GM23338 (cell line): ENCODE measurements around the gene KLHL5. TPM values are rescaled to one million over a fixed set of nuclear protein-coding genes. Genes with fewer than 3 reads are reported as not detected.

Experiments
- ATAC-seq: fragments of 200-7000 bp; cut with Tn5 transposase; 3 replicates; pipeline ENCODE4 v1.9.1; 2020
- DNase-seq: peaks from one replicate; pipeline ENCODE4 v3.0.0-alpha.2; 2015; ENCODE audit warnings: low spot score
- H2AFZ ChIP-seq: fragments of 200-600 bp; sonication (generic); 2 replicates; pipeline ENCODE4 v1.8.0; 2016; ENCODE audit warnings: antibody characterized with exemption, mild to moderate bottlenecking, moderate library complexity
- H3F3A ChIP-seq: fragments of 200-600 bp; sonication (generic); replicated peaks from 2 replicates; pipeline ENCODE4 v1.8.0; 2017; ENCODE audit warnings: antibody characterized with exemption, mixed run types, low read depth
- H3K27ac ChIP-seq: fragments of 200-600 bp; sonication (generic); 2 replicates; pipeline ENCODE4 v1.6.1; 2016; ENCODE audit warnings: low read depth
- H3K27me3 ChIP-seq: fragments of 200-600 bp; sonication (generic); 2 replicates; pipeline ENCODE4 v1.8.0; 2016; ENCODE audit warnings: mild to moderate bottlenecking, mixed run types, moderate library complexity; ENCODE audit not compliant: insufficient read depth
- H3K36me3 ChIP-seq: fragments of 200-600 bp; sonication (generic); 2 replicates; pipeline ENCODE4 v1.8.0; 2016; ENCODE audit warnings: mild to moderate bottlenecking; ENCODE audit not compliant: insufficient read depth
- H3K4me1 ChIP-seq: fragments of 200-600 bp; sonication (generic); 2 replicates; pipeline ENCODE4 v1.8.0; 2016; ENCODE audit warnings: mild to moderate bottlenecking, moderate library complexity; ENCODE audit not compliant: insufficient read depth
- H3K4me2 ChIP-seq: fragments of 200-600 bp; sonication (generic); 2 replicates; pipeline ENCODE4 v1.7.1; 2017; ENCODE audit warnings: mixed run types
- H3K4me3 ChIP-seq: fragments of 200-600 bp; sonication (generic); 2 replicates; pipeline ENCODE4 v1.6.1; 2016; ENCODE audit warnings: mixed run types
- H3K79me2 ChIP-seq: fragments of 200-600 bp; sonication (generic); replicated peaks from 2 replicates; pipeline ENCODE4 v1.8.0; 2017; ENCODE audit warnings: mild to moderate bottlenecking; ENCODE audit not compliant: insufficient read depth
- H3K9me2 ChIP-seq: fragments of 200-600 bp; sonication (generic); 2 replicates; pipeline ENCODE4 v1.8.0; 2017; ENCODE audit not compliant: insufficient read depth
- H4K20me1 ChIP-seq: fragments of 200-600 bp; sonication (generic); replicated peaks from 2 replicates; pipeline ENCODE4 v1.8.0; 2017; ENCODE audit warnings: mild to moderate bottlenecking; ENCODE audit not compliant: insufficient read depth
- H3K27ac Mint-ChIP-seq: 2 replicates; pipeline ENCODE4 v1.8.0; 2020; ENCODE audit warnings: inconsistent platforms, mild to moderate bottlenecking, moderate library complexity, mixed read lengths
- H3K27me3 Mint-ChIP-seq: 3 replicates; pipeline ENCODE4 v1.8.0; 2022; ENCODE audit warnings: low read depth, mild to moderate bottlenecking, moderate library complexity, mixed read lengths, inconsistent platforms; ENCODE audit not compliant: insufficient read depth, poor library complexity
- H3K36me3 Mint-ChIP-seq: 3 replicates; pipeline ENCODE4 v1.8.0; 2021; ENCODE audit warnings: low read depth, mild to moderate bottlenecking, inconsistent platforms, moderate library complexity, mixed read lengths
- H3K4me1 Mint-ChIP-seq: 3 replicates; pipeline ENCODE4 v1.8.0; 2020; ENCODE audit warnings: mild to moderate bottlenecking, inconsistent platforms, mixed read lengths
- H3K4me3 Mint-ChIP-seq: 3 replicates; pipeline ENCODE4 v1.8.0; 2021; ENCODE audit warnings: moderate library complexity, mild to moderate bottlenecking, inconsistent platforms, mixed read lengths
- H3K9me3 Mint-ChIP-seq: 3 replicates; pipeline ENCODE4 v1.8.0; 2020; ENCODE audit warnings: moderate library complexity, mild to moderate bottlenecking, inconsistent platforms, mixed read lengths
- CREB1 ChIP-seq: fragments of 250-450 bp; sonication (Bioruptor Pico); IDR thresholded peaks from 2 replicates; pipeline ENCODE4 v1.5.0; 2020; ENCODE audit warnings: low read depth, mild to moderate bottlenecking, moderate library complexity
- CTCF ChIP-seq, 2 experiments: fragments of 200-600 bp in 1 of 2; sonication (generic) in 1 of 2; conservative IDR thresholded peaks; 2 replicates each; pipeline versions ENCODE4 v1.5.1 to v1.6.1; 2016 to 2017; ENCODE audit warnings: antibody characterized with exemption in 2 of 2, low read depth in 2 of 2, mild to moderate bottlenecking in 2 of 2, moderate library complexity in 1 of 2
- EZH2 ChIP-seq: fragments of 200-600 bp; sonication (generic); IDR thresholded peaks from one replicate; pipeline ENCODE4 v1.8.0; 2017; ENCODE audit warnings: antibody characterized with exemption, mild to moderate bottlenecking, low read depth; ENCODE audit not compliant: unreplicated experiment
- EZH2phosphoT487 ChIP-seq: fragments of 200-600 bp; sonication (generic); IDR thresholded peaks from one replicate; pipeline ENCODE4 v1.8.1; 2018; ENCODE audit warnings: antibody characterized with exemption; ENCODE audit not compliant: unreplicated experiment
- JUNB ChIP-seq: IDR thresholded peaks from one replicate; pipeline ENCODE4 v1.6.1; 2016; ENCODE audit warnings: antibody characterized with exemption; ENCODE audit not compliant: unreplicated experiment
- NANOG ChIP-seq: IDR thresholded peaks from 2 replicates; pipeline ENCODE4 v1.6.1; 2016; ENCODE audit warnings: antibody characterized with exemption, borderline replicate concordance
- POLR2AphosphoS5 ChIP-seq: IDR thresholded peaks from 2 replicates; pipeline ENCODE4 v1.6.1; 2016; ENCODE audit warnings: antibody characterized with exemption, low read depth
- REST ChIP-seq: IDR thresholded peaks from one replicate; pipeline ENCODE4 v1.6.1; 2018; ENCODE audit warnings: antibody characterized with exemption; ENCODE audit not compliant: unreplicated experiment
- ZNF114 ChIP-seq: fragments of 250-450 bp; sonication (Bioruptor Pico); IDR thresholded peaks from 2 replicates; pipeline ENCODE4 v1.5.0; 2020; ENCODE audit warnings: mild to moderate bottlenecking, moderate library complexity
- ZNF331 ChIP-seq: fragments of 250-450 bp; sonication (Bioruptor Pico); IDR thresholded peaks from 2 replicates; pipeline ENCODE4 v1.5.0; 2020; ENCODE audit warnings: low read depth, mild to moderate bottlenecking, moderate library complexity
- polyA plus RNA-seq: library from polyadenylated mRNA; unstranded; fragments of >200 nt; fragmentation: Nextera tagmentation; extraction: Ambion mirVana; gene quantifications from 2 replicates; pipeline ENCODE4 v1.2.1, GENCODE V29; 2016
- total RNA-seq: library from RNA; depleted of rRNA; stranded (reverse); fragments of >200 nt; shearing (Covaris generic); gene quantifications from 2 replicates; pipeline ENCODE4 v1.2.3, GENCODE V29; 2014
- TF ChIP-seq, protein P1 (sequence below): IDR thresholded peaks from 2 replicates; pipeline ENCODE4 v1.6.1; 2016; ENCODE audit warnings: antibody characterized with exemption

KLHL5 gene
- total and polyA plus RNA-seq, 2 experiments from 2014 or later = 9.4 to 24.5 TPM

DNA sequence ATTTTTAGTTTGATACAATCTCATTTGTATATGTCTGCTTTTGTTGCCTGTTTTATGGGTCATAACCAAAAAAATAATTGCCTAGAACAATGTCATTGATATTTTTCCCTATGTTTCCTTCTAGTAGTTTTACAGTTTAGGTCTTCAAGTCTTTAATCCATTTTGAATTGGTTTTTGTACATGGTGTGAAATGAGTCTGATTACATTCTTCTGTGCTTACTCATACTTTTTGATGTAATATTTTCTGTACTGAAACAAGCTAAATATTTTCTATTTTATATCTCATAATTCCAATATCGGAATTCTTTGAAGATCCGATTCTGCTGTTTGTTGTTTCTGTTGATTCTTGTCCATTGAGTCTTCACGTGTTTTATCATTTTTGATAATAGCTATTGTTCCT, 40.4 kb upstream of the KLHL5 start (continued):
- TF ChIP-seq REST (no peak), JUNB (no peak)

DNA sequence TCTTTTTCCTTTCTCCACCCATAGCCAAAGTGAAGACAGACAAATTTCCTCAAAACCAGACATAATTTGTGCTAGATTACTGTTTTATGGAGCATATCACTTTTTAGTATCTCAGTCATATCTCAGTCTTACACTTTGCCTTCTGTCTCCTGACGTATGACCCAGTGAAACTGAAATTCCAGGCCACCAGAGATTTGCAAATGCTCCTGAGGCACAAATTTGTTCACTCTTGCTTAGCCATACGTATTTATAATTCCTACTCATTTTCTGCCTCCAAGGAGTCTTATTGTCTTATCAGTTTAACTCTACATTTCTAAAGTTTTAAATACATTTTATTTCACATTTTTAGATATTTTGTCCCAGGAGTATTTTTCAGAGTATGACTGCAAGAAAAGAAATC, 39.8 kb upstream of the KLHL5 start:
- no peak overlapping the region for H3K27ac ChIP-seq
- DNase-seq = no peak
- TF ChIP-seq CTCF (conservative IDR thresholded peaks at IDR 0.05; ENCODE audit: low read depth in 2 of 2) (no peak), REST (no peak), ZNF331 (CRISPR knock-in tag) (no peak), CREB1 (no peak), NANOG (no peak), EZH2phosphoT487 (no peak), POLR2AphosphoS5 (no peak), EZH2 (no peak), ZNF114 (no peak)
- TF ChIP-seq, protein P1, sequence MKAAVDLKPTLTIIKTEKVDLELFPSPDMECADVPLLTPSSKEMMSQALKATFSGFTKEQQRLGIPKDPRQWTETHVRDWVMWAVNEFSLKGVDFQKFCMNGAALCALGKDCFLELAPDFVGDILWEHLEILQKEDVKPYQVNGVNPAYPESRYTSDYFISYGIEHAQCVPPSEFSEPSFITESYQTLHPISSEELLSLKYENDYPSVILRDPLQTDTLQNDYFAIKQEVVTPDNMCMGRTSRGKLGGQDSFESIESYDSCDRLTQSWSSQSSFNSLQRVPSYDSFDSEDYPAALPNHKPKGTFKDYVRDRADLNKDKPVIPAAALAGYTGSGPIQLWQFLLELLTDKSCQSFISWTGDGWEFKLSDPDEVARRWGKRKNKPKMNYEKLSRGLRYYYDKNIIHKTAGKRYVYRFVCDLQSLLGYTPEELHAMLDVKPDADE = no peak
- H4K20me1 ChIP-seq = no peaks in the 10 kb centered on the region
- H3K4me1 ChIP-seq = no peaks in the 10 kb centered on the region
- no peaks in the 10 kb centered on the region for H3K79me2 ChIP-seq
- H3F3A ChIP-seq = no peaks in the 10 kb centered on the region
- no peaks in the 10 kb centered on the region for H3K4me1 Mint-ChIP-seq
- no peaks in the 10 kb centered on the region for H3K36me3 ChIP-seq
- H3K27ac Mint-ChIP-seq = no peak overlapping the region
- no peak overlapping the region for H3K4me3 Mint-ChIP-seq
- no peak overlapping the region for H3K4me3 ChIP-seq
- no peaks in the 10 kb centered on the region for H3K27me3 ChIP-seq
- H3K27me3 Mint-ChIP-seq = no peaks in the 10 kb centered on the region
- H3K9me2 ChIP-seq = 0 out of 2 replicates have a peak, but pooled peaks cover 2% of the 10 kb centered on the region
- ATAC-seq = no peak
- no peak overlapping the region for H2AFZ ChIP-seq
- H3K36me3 Mint-ChIP-seq = no peaks in the 10 kb centered on the region
- H3K9me3 Mint-ChIP-seq = no peaks in the 10 kb centered on the region; the same call in 2 of the 3 replicates
- H3K4me2 ChIP-seq = no peak overlapping the region
